OCI-LY7 (cell line): ENCODE results near the gene PSKH1. TPM values are rescaled to one million over a fixed set of nuclear protein-coding genes. Genes with fewer than 3 reads are reported as not detected.

Source experiments
- BruUV-seq: library from RNA; stranded (reverse); fragments of 400-500 nt; replicated peaks from 2 replicates; lab custom pipeline; 2021; lab: Mats Ljungman, UMichigan
- CTCF ChIA-PET: fragments of 300-600 bp; sonication (Branson Sonifier 250); formaldehyde crosslinking; loops from one replicate; lab custom pipeline; 2022; ENCODE audit warnings: antibody characterized with exemption; ENCODE audit not compliant: unreplicated experiment; lab: Charles Lee
- POLR2A ChIA-PET: fragments of 300-600 bp; sonication (Branson Sonifier 250); formaldehyde crosslinking; loops from one replicate; lab custom pipeline; 2022; ENCODE audit warnings: antibody characterized with exemption; lab: Charles Lee
- DNase-seq: peaks from one replicate; pipeline ENCODE4 v3.0.0-alpha.2; 2015; ENCODE audit warnings: low spot score
- H2AFZ ChIP-seq: fragments of 200-600 bp; sonication (generic), shearing (Covaris generic); 2 replicates; pipeline ENCODE4 v1.6.1; 2014; ENCODE audit warnings: mild to moderate bottlenecking, antibody characterized with exemption, low read length, moderate library complexity
- H3K27ac ChIP-seq: fragments of 200-600 bp; sonication (generic); 2 replicates; pipeline ENCODE4 v1.5.1; 2014; ENCODE audit warnings: mixed run types, low read depth, mild to moderate bottlenecking, moderate library complexity, low read length, inconsistent platforms; ENCODE audit not compliant: poor library complexity, severe bottlenecking
- H3K36me3 ChIP-seq: fragments of 200-600 bp; sonication (generic); 2 replicates; pipeline ENCODE4 v1.6.1; 2014; ENCODE audit warnings: mild to moderate bottlenecking, antibody characterized with exemption, low read length, moderate library complexity, mixed read lengths; ENCODE audit not compliant: insufficient read depth
- H3K4me1 ChIP-seq: fragments of 200-600 bp; sonication (generic); 2 replicates; pipeline ENCODE4 v1.5.1; 2014; ENCODE audit warnings: mild to moderate bottlenecking, low read length; ENCODE audit not compliant: insufficient read depth, poor library complexity, severe bottlenecking
- H3K4me2 ChIP-seq: fragments of 200-600 bp; sonication (generic); 2 replicates; pipeline ENCODE4 v1.6.1; 2014; ENCODE audit warnings: mild to moderate bottlenecking, low read length
- H3K4me3 ChIP-seq: fragments of 200-600 bp; sonication (generic); 2 replicates; pipeline ENCODE4 v1.5.1; 2014; ENCODE audit warnings: mild to moderate bottlenecking, low read depth, low read length; ENCODE audit not compliant: poor library complexity, severe bottlenecking
- H3K79me2 ChIP-seq: fragments of 200-600 bp; sonication (generic); 2 replicates; pipeline ENCODE4 v1.6.1; 2016; ENCODE audit warnings: low read depth, mild to moderate bottlenecking, low read length, moderate library complexity, mixed read lengths; ENCODE audit not compliant: insufficient read depth
- H3K9me2 ChIP-seq: fragments of 200-600 bp; sonication (generic); 2 replicates; pipeline ENCODE4 v1.6.1; 2016; ENCODE audit warnings: mild to moderate bottlenecking, low read length, mixed read lengths; ENCODE audit not compliant: insufficient read depth
- H3K9me3 ChIP-seq: fragments of 200-600 bp; sonication (generic); 2 replicates; pipeline ENCODE4 v1.6.1; 2014; ENCODE audit warnings: mild to moderate bottlenecking, mixed run types, low read length, mixed read lengths
- H4K20me1 ChIP-seq: fragments of 200-600 bp; sonication (generic); 2 replicates; pipeline ENCODE4 v1.6.1; 2014; ENCODE audit warnings: mild to moderate bottlenecking, antibody characterized with exemption, low read length, moderate library complexity, mixed read lengths; ENCODE audit not compliant: insufficient read depth
- CTCF ChIP-seq: fragments of 200-600 bp; sonication (generic); conservative IDR thresholded peaks from 2 replicates; pipeline ENCODE4 v1.5.1; 2014; ENCODE audit warnings: mild to moderate bottlenecking, antibody characterized with exemption, low read length, moderate library complexity, mixed read lengths
- EZH2phosphoT487 ChIP-seq: fragments of 200-600 bp; sonication (generic); IDR thresholded peaks from 2 replicates; pipeline ENCODE4 v1.6.1; 2018; ENCODE audit warnings: low read depth, borderline replicate concordance, mild to moderate bottlenecking, mixed run types, antibody characterized with exemption, low read length, moderate library complexity, mixed read lengths
- intact Hi-C: fragments of 100-400 bp; cut with micrococcal nuclease; formaldehyde crosslinking; loops from one replicate; pipeline ENCODE4 v1.10.0; 2022; ENCODE audit not compliant: unreplicated experiment
- total RNA-seq, 2 experiments: library from RNA; depleted of rRNA in 1 of 2; stranded (reverse); fragments of >200 nt in 1 of 2; shearing (Covaris generic) in 1 of 2; gene quantifications; 2 replicates each; pipeline ENCODE4 v1.2.3, GENCODE V29; 2014 to 2022

Gene PSKH1
- total RNA-seq, 2 experiments from 2014 or later = 10.4 to 27.1 TPM

DNA sequence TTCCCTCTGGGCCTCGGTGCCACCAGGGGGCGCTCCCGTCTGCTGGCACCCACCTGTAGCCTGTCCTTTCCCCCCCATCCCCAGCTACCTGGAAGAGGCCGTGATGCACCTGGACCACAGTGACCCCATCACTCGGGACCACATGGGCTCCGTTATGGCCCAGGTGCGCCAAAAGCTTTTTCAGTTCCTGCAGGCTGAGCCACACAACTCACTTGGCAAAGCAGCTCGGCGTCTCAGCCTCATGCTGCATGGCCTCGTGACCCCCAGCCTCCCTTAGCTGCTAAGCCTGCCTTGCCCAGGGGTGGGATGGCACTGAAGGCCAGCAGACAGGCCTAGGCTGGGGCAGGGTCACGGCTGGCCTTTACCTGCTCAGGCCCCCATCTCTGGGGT lies 9.2 kb upstream of the PSKH1 start:
- intact Hi-C loops = loop anchor here (1.0 to 5.0 kb wide), 2 partner anchors 44 to 178 kb away; no protein-coding TSS in a partner anchor
- H3K79me2 ChIP-seq = no peaks in the 10 kb centered on the region
- POLR2A ChIA-PET = interaction anchor here (0.6 kb wide), 1 partner anchor 115 kb away, joined by 3 read pairs; no protein-coding TSS in a partner anchor
- H2AFZ ChIP-seq = no peak overlapping the region
- no peak overlapping the region for H3K4me3 ChIP-seq
- TF ChIP-seq EZH2phosphoT487 = no peak
- peak; percentile 92 for TF ChIP-seq CTCF
- H4K20me1 ChIP-seq = no peaks in the 10 kb centered on the region
- H3K36me3 ChIP-seq = peaks cover 69% of the 10 kb centered on the region
- H3K9me3 ChIP-seq = no peaks in the 10 kb centered on the region
- CTCF ChIA-PET = interaction anchor here (0.6 to 1.0 kb wide), 5 partner anchors 41 to 157 kb away, joined by 3 to 8 read pairs (median 3); partner anchors contain the start of gene CTRL
- H3K4me2 ChIP-seq = no peak overlapping the region
- no peak overlapping the region for H3K27ac ChIP-seq
- no peaks in the 10 kb centered on the region for H3K9me2 ChIP-seq
- no peaks in the 10 kb centered on the region for H3K4me1 ChIP-seq
- no TSS peak for BruUV-seq
- DNase-seq = peak; percentile 62

DNA sequence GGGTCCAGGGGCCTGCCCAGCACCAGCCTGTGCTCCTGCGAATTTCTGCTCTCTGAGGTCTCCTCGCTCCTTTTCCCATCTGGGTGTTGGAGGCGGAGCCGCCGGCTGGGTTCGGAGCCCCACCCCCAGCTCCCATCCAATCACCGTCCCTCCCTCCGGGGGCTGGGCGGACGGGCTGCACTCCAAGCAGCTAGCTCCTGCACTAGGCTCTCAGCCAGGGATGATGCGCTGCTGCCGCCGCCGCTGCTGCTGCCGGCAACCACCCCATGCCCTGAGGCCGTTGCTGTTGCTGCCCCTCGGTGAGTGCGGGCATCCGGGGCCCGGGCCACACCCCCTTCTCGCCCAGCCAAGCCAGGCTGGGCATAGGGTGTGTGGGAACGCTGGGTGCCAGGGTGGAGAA lies 8.4 kb upstream of the PSKH1 start, which contains the start of gene NRN1L:
Gene NRN1L (plus strand): TSS at position 202 of the 400 bp plus-strand sequence. CDS start 19 bp downstream, at position 221.
- H2AFZ ChIP-seq = no peak within 1 kb of the TSS
- intact Hi-C loops = loop anchor here (5.0 kb wide), 1 partner anchor 178 kb away; no protein-coding TSS in a partner anchor
- no peaks in the 10 kb centered on the region for H3K9me2 ChIP-seq
- no peaks in the 10 kb centered on the region for H4K20me1 ChIP-seq
- no peaks in the 10 kb centered on the region for H3K9me3 ChIP-seq
- ChIA-PET POLR2A (no interaction called here), CTCF (no interaction called here)
- H3K4me1 ChIP-seq = no peaks in the 10 kb centered on the region
- no peak for DNase-seq
- H3K4me2 ChIP-seq = no peak within 1 kb of the TSS
- TF ChIP-seq CTCF (no peak), EZH2phosphoT487 (no peak)
- no peak within 1 kb of the TSS for H3K27ac ChIP-seq
- H3K36me3 ChIP-seq = peaks cover 61% of the 10 kb centered on the region
- H3K79me2 ChIP-seq = no peaks in the 10 kb centered on the region
- no TSS peak for BruUV-seq
- H3K4me3 ChIP-seq = no peak within 1 kb of the TSS

DNA sequence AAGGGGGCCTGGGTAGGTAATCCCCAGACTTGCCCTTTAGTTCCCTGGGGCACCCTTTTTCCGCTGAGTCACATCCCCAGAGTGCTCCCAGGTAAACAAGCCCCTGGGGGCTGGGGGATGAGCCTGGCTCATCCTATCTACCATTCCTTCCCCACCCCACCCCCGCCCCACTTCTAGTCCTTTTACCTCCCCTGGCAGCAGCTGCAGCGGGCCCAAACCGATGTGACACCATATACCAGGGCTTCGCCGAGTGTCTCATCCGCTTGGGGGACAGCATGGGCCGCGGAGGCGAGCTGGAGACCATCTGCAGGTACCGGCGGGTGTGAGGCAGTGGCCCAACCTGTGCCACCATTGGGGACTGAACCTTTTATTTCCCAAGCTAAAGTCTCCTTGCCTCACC lies 7.5 kb upstream of the PSKH1 start:
- BruUV-seq = no TSS peak
- H3K27ac ChIP-seq = no peak overlapping the region
- intact Hi-C loops = no loop called here
- no peak for DNase-seq
- no peak overlapping the region for H2AFZ ChIP-seq
- no peaks in the 10 kb centered on the region for H3K9me2 ChIP-seq
- no peaks in the 10 kb centered on the region for H4K20me1 ChIP-seq
- no peaks in the 10 kb centered on the region for H3K79me2 ChIP-seq
- H3K9me3 ChIP-seq = no peaks in the 10 kb centered on the region
- H3K4me1 ChIP-seq = no peaks in the 10 kb centered on the region
- H3K4me3 ChIP-seq = no peak overlapping the region
- ChIA-PET CTCF (no interaction called here), POLR2A (no interaction called here)
- TF ChIP-seq CTCF (no peak), EZH2phosphoT487 (no peak)
- peaks cover 53% of the 10 kb centered on the region; the same call in 1 of the 2 replicates for H3K36me3 ChIP-seq
- no peak overlapping the region for H3K4me2 ChIP-seq
